NCI-H146 (cell line): ENCODE data around the gene VAV3.
A peak's percentile ranks its signal among the peaks of the same experiment; 100 is the strongest.

ENCODE experiments used
- DNase-seq: peaks from one replicate; lab custom pipeline; 2025; lab: John Stamatoyannopoulos, UW

VAV3 gene

GRCh38 chr1:107647012-107647411, 318.0 kb downstream of the VAV3 start:
- DNase-seq: no peak

GRCh38 chr1:107643766-107644165, 321.2 kb downstream of the VAV3 start:
- no peak for DNase-seq

- no peak for DNase-seq
These were observed 324.8 kb downstream of the VAV3 start for GRCh38 chr1:107640207-107640606.

- DNase-seq: no peak
These were observed 327.9 kb downstream of the VAV3 start for GRCh38 chr1:107637101-107637500.

GRCh38 chr1:107633596-107633995, 331.4 kb downstream of the VAV3 start:
- DNase-seq: no peak

GRCh38 chr1:107626073-107626796, 338.7 kb downstream of the VAV3 start:
- DNase-seq: no peak

GRCh38 chr1:107625405-107626029, 339.5 kb downstream of the VAV3 start:
- no peak for DNase-seq

- DNase-seq: no peak
These were observed 341.5 kb downstream of the VAV3 start for GRCh38 chr1:107623431-107623830.

- DNase-seq: no peak
These were observed 342.0 kb downstream of the VAV3 start for GRCh38 chr1:107622966-107623365.

- peak; percentile 27 for DNase-seq
These were observed 342.4 kb downstream of the VAV3 start for GRCh38 chr1:107622535-107622934.

- no peak for DNase-seq
These were observed 344.2 kb downstream of the VAV3 start for GRCh38 chr1:107620753-107621152.

GRCh38 chr1:107618539-107618938, 346.4 kb downstream of the VAV3 start:
- DNase-seq: no peak

- no peak for DNase-seq
These were observed 347.1 kb downstream of the VAV3 start for GRCh38 chr1:107617921-107618320.

GRCh38 chr1:107617456-107617855, 347.5 kb downstream of the VAV3 start:
- DNase-seq: no peak

GRCh38 chr1:107609808-107610207, 355.2 kb downstream of the VAV3 start:
- DNase-seq: no peak

GRCh38 chr1:107604825-107605224, 360.2 kb downstream of the VAV3 start:
- DNase-seq: no peak

- DNase-seq: no peak
These were observed 364.3 kb downstream of the VAV3 start for GRCh38 chr1:107600607-107601160.

- DNase-seq: peak; percentile 68
These were observed 365.8 kb downstream of the VAV3 start for GRCh38 chr1:107599220-107599619.

- DNase-seq: no peak
These were observed 367.7 kb downstream of the VAV3 start for GRCh38 chr1:107597290-107597689.

- DNase-seq: no peak
These were observed 370.4 kb downstream of the VAV3 start for GRCh38 chr1:107594536-107594935.

GRCh38 chr1:107593501-107594209, 371.3 kb downstream of the VAV3 start:
- DNase-seq: no peak

GRCh38 chr1:107590900-107591622, 373.9 kb downstream of the VAV3 start:
- no peak for DNase-seq
